HepG2 (cell line): Measurements from ENCODE around the gene LIPT2. TPM values are rescaled to one million over a fixed set of nuclear protein-coding genes. Genes with fewer than 3 reads are reported as not detected.

Experiments
- AHR ChIP-seq: IDR thresholded peaks from 2 replicates; pipeline ENCODE4 v1.6.1; 2018; ENCODE audit warnings: missing genetic modification reagents, missing compliant biosample characterization
- ASH2L ChIP-seq: fragments of 300-600, 200-600 bp; sonication (generic); IDR thresholded peaks from 2 replicates; pipeline ENCODE4 v1.7.0; 2017; ENCODE audit warnings: low read depth, mild to moderate bottlenecking, moderate library complexity, mixed read lengths, low read length; ENCODE audit not compliant: insufficient read length
- ATF1 ChIP-seq: IDR thresholded peaks from 2 replicates; pipeline ENCODE4 v1.6.1; 2016; ENCODE audit warnings: mild to moderate bottlenecking, control low read depth
- ATF3 ChIP-seq: sonication (generic); formaldehyde crosslinking; IDR thresholded peaks from 2 replicates; pipeline ENCODE4 v1.4.0; 2020; ENCODE audit warnings: missing genetic modification reagents
- CEBPZ ChIP-seq: IDR thresholded peaks from 2 replicates; pipeline ENCODE4 v1.6.1; 2012; ENCODE audit warnings: low read length, improper control_type of control experiment
- ELF3 ChIP-seq: IDR thresholded peaks from 2 replicates; pipeline ENCODE4 v1.6.1; 2016; ENCODE audit warnings: missing genetic modification reagents, missing compliant biosample characterization
- MED1 ChIP-seq: sonication (generic); formaldehyde crosslinking; IDR thresholded peaks from 2 replicates; pipeline ENCODE4 v1.4.0; 2020; ENCODE audit warnings: missing genetic modification reagents
- NR1H2 ChIP-seq: sonication (generic); formaldehyde crosslinking; IDR thresholded peaks from 2 replicates; pipeline ENCODE4 v1.8.1; 2022; ENCODE audit warnings: low read depth, missing genetic modification reagents, borderline replicate concordance
- PAXIP1 ChIP-seq: sonication (generic); formaldehyde crosslinking; conservative IDR thresholded peaks from 2 replicates; pipeline ENCODE4 v1.4.0; 2020; ENCODE audit warnings: mild to moderate bottlenecking, missing genetic modification reagents, moderate library complexity
- RARG ChIP-seq: sonication (generic); formaldehyde crosslinking; IDR thresholded peaks from 2 replicates; pipeline ENCODE4 v1.4.0; 2020; ENCODE audit warnings: low read depth, mild to moderate bottlenecking, missing genetic modification reagents
- SALL1 ChIP-seq: sonication (generic); formaldehyde crosslinking; IDR thresholded peaks from 2 replicates; pipeline ENCODE4 v1.8.0; 2022; ENCODE audit warnings: mild to moderate bottlenecking, missing genetic modification reagents
- SMAD3 ChIP-seq: sonication (generic); formaldehyde crosslinking; IDR thresholded peaks from 2 replicates; pipeline ENCODE4 v1.4.0; 2020; ENCODE audit warnings: missing genetic modification reagents
- SOX6 ChIP-seq, 2 experiments: fragments of 450-650 bp in 1 of 2; sonication (generic) in 1 of 2; formaldehyde crosslinking in 1 of 2; IDR thresholded peaks; 2 replicates each; pipeline versions ENCODE4 v1.4.0 to v1.6.1; 2017 to 2020; ENCODE audit warnings: antibody characterized with exemption in 1 of 2, mild to moderate bottlenecking in 1 of 2, missing genetic modification reagents in 1 of 2
- ZFP36 ChIP-seq: fragments of 150-350 bp; IDR thresholded peaks from 2 replicates; pipeline ENCODE4 v1.6.1; 2018; ENCODE audit warnings: borderline replicate concordance, low read length, low read depth; ENCODE audit not compliant: partially characterized antibody
- ZNF3 ChIP-seq: IDR thresholded peaks from 2 replicates; pipeline ENCODE4 v1.7.0; 2017; ENCODE audit warnings: inconsistent platforms
- ZNF333 ChIP-seq: sonication (generic); formaldehyde crosslinking; IDR thresholded peaks from 2 replicates; pipeline ENCODE4 v1.4.0; 2020; ENCODE audit warnings: mild to moderate bottlenecking, missing genetic modification reagents, borderline replicate concordance
- ZNF34 ChIP-seq: sonication (generic); formaldehyde crosslinking; IDR thresholded peaks from 2 replicates; pipeline ENCODE4 v1.4.0; 2020; ENCODE audit warnings: mild to moderate bottlenecking, missing genetic modification reagents, borderline replicate concordance
- ZNF460 ChIP-seq: sonication (generic); formaldehyde crosslinking; IDR thresholded peaks from 2 replicates; pipeline ENCODE4 v1.5.1; 2020; ENCODE audit warnings: missing genetic modification reagents, mild to moderate bottlenecking, borderline replicate concordance
- ZNF614 ChIP-seq: IDR thresholded peaks from 2 replicates; pipeline ENCODE4 v1.6.1; 2018; ENCODE audit warnings: missing biosample characterization, missing genetic modification reagents, inconsistent platforms, borderline replicate concordance
- polyA plus RNA-seq, 8 experiments: library from polyadenylated mRNA; depleted of rRNA in 3 of 8; stranded (reverse) in 7 of 8; unstranded in 1 of 8; fragments of >200 nt; fragmentation: Illumina TruSeq in 4 of 8; extraction: Trizol in 4 of 8; gene quantifications; 2 replicates each; pipeline versions ENCODE4 v1.2.1 to v1.2.3, GENCODE V29; 2011 to 2016; ENCODE audit warnings: low read depth in 4 of 8, missing spikeins in 1 of 8, mixed read lengths in 1 of 8; ENCODE audit not compliant: insufficient read depth in 1 of 8
- total RNA-seq, 5 experiments: library from RNA; depleted of rRNA; stranded (reverse); fragments of >200 nt; fragmentation: Illumina TruSeq; extraction: Trizol; gene quantifications; 2 replicates each; pipeline ENCODE4 v1.2.3, GENCODE V29; 2016; ENCODE audit warnings: low read depth in 1 of 5
- TF ChIP-seq, protein P1 (sequence below): sonication (generic); formaldehyde crosslinking; IDR thresholded peaks from 2 replicates; pipeline ENCODE4 v1.4.0; 2020; ENCODE audit warnings: low read depth, mild to moderate bottlenecking, missing genetic modification reagents

The LIPT2 gene
- total and polyA plus RNA-seq, 2 of the 13 experiments (the other 11 are each of a cell fraction or from before 2014, with no cell fraction given): 3.0 to 5.6 TPM

DNA sequence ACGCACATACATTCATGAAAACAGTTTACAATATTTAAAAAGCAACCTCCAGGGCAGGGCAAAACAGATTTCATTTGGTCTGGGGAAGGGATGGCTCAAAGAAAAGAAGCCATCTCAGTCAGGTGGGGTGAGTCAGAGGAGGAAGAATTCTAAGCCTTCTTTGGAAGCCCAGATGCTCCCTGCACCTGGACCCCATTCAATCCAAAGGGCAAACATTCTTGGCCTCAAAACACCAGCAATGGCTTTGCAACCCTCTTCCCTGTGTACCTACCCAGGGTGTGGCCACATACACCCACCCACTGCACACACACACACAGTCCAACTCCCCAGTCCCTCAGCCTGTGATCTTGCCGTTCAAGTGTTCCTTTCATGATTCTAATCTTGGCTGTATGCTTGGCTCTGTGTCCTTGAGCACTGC is 28.2 kb downstream of the LIPT2 start (continued):
- TF ChIP-seq ZFP36: no peak
- TF ChIP-seq ZNF460: no peak
- 0 out of 2 replicates have a peak, but pooled peaks have one; percentile 15 for TF ChIP-seq MED1 (CRISPR knock-in tag)
- no peak for TF ChIP-seq ZNF614 (CRISPR knock-in tag)
- no peak for TF ChIP-seq ZNF333 (CRISPR knock-in tag)
- peak; percentile 25; the same call in 1 of the 2 replicates for TF ChIP-seq SALL1 (CRISPR knock-in tag)
- TF ChIP-seq AHR (CRISPR knock-in tag): no peak
- no peak for TF ChIP-seq ASH2L
- no peak for TF ChIP-seq RARG
- TF ChIP-seq ZNF34 (CRISPR knock-in tag): no peak
- peak; percentile 63 for TF ChIP-seq PAXIP1 (CRISPR knock-in tag)
- TF ChIP-seq NR1H2 (CRISPR knock-in tag): no peak
- no peak for TF ChIP-seq ATF1 (CRISPR knock-in tag)
- no peak for TF ChIP-seq ATF3 (CRISPR knock-in tag)
- TF ChIP-seq CEBPZ: no peak
- no peak for TF ChIP-seq SOX6 (IDR thresholded peaks at IDR 0.05)
- TF ChIP-seq SOX6 (CRISPR knock-in tag; IDR thresholded peaks at IDR 0.05): peak; percentile 47; the same call in 1 of the 2 replicates
- no peak for TF ChIP-seq ZNF3 (CRISPR knock-in tag)
- 0 out of 2 replicates have a peak, but pooled peaks have one; percentile 20 for TF ChIP-seq ELF3
- TF ChIP-seq, protein P1, sequence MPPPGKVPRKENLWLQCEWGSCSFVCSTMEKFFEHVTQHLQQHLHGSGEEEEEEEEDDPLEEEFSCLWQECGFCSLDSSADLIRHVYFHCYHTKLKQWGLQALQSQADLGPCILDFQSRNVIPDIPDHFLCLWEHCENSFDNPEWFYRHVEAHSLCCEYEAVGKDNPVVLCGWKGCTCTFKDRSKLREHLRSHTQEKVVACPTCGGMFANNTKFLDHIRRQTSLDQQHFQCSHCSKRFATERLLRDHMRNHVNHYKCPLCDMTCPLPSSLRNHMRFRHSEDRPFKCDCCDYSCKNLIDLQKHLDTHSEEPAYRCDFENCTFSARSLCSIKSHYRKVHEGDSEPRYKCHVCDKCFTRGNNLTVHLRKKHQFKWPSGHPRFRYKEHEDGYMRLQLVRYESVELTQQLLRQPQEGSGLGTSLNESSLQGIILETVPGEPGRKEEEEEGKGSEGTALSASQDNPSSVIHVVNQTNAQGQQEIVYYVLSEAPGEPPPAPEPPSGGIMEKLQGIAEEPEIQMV: no peak
- no peak for TF ChIP-seq SMAD3
